ENCODE data around the gene FGF14.

FGF14 gene

DNA sequence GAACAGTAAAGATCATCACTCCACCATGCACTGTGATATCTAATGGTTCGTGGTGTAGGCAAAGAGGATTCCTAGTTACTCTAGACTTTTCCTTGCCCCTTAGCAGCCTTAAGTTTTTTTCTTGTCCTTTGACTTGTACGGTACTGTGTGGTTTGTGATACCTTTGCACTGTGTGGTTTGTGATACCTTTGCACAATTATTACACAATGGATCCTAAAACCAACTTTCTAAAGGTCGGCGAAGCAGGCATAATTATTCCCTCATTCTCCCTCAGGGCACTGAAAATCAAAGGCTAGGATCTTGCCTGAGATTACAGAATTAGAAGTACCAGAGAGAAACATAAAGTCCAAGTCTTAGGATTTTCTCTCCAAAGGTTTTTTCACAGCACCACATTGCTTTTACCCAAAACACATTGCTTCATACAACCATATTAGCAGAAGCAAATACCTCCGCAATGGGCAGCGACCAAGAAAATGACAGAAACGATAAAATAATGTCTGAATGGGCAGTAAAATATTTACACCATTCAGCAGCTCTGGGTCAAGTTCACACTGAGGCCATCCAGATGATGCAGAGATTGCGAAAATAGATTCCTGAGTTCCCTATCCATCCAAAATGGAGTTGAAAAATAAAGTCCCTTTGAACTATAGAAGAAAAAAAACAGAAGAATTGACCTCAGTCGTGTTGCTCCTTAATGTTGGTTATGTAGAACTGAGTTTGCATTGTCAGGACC lies 106.4 kb downstream of the FGF14 start:
- no peak overlapping the region for H3K4me3 ChIP-seq (replicated peaks; ENCODE audit: low read depth, low read length)
- TF ChIP-seq, protein P1, sequence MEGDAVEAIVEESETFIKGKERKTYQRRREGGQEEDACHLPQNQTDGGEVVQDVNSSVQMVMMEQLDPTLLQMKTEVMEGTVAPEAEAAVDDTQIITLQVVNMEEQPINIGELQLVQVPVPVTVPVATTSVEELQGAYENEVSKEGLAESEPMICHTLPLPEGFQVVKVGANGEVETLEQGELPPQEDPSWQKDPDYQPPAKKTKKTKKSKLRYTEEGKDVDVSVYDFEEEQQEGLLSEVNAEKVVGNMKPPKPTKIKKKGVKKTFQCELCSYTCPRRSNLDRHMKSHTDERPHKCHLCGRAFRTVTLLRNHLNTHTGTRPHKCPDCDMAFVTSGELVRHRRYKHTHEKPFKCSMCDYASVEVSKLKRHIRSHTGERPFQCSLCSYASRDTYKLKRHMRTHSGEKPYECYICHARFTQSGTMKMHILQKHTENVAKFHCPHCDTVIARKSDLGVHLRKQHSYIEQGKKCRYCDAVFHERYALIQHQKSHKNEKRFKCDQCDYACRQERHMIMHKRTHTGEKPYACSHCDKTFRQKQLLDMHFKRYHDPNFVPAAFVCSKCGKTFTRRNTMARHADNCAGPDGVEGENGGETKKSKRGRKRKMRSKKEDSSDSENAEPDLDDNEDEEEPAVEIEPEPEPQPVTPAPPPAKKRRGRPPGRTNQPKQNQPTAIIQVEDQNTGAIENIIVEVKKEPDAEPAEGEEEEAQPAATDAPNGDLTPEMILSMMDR (IDR thresholded peaks at IDR 0.05; ENCODE audit: low read depth, low read length, missing control alignments): no peak
- DNase-seq (ENCODE audit: extremely low read depth, low read depth): no peak

GRCh38 chr13:102294407-102295018 lies 107.3 kb downstream of the FGF14 start:
- no peak for DNase-seq (ENCODE audit: extremely low read depth, low read depth)
- H3K4me3 ChIP-seq (replicated peaks; ENCODE audit: low read depth, low read length): no peak overlapping the region
- TF ChIP-seq, protein P1 (IDR thresholded peaks at IDR 0.05; ENCODE audit: low read depth, low read length, missing control alignments): no peak

DNA sequence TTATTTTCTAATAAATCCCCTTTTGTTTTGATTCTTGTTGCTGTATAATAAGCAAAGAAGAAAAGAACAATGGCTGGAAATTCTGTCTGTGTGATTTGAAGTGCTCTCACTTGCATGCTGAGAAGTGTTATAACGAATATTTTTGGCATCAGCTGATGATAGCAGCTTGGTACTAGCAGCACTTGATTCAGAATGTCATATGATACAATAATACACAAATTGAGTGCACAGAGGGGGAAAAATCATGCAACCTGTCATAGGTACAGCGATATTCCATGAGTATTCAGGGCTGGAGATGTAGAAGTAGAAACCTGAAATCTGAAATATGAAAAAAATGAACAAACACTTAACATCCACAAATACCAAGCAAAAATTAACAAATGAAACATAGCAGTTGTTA lies 108.1 kb downstream of the FGF14 start:
- no peak overlapping the region for H3K4me3 ChIP-seq (replicated peaks; ENCODE audit: low read depth, low read length)
- TF ChIP-seq, protein P1 (IDR thresholded peaks at IDR 0.05; ENCODE audit: low read depth, low read length, missing control alignments): no peak

GRCh38 chr13:102291587-102292218 lies 110.1 kb downstream of the FGF14 start:
- H3K4me3 ChIP-seq (replicated peaks; ENCODE audit: low read depth, low read length): no peak overlapping the region
- DNase-seq (ENCODE audit: extremely low read depth, low read depth): no peak
- TF ChIP-seq, protein P1 (IDR thresholded peaks at IDR 0.05; ENCODE audit: low read depth, low read length, missing control alignments): no peak

More for the DNA sequence above, 108.1 kb downstream of the FGF14 start:
- DNase-seq (ENCODE audit: extremely low read depth, low read depth): no peak

- TF ChIP-seq, protein P1 (IDR thresholded peaks at IDR 0.05; ENCODE audit: low read depth, low read length, missing control alignments): no peak
- H3K4me3 ChIP-seq (replicated peaks; ENCODE audit: low read depth, low read length): no peak overlapping the region
- no peak for DNase-seq (ENCODE audit: extremely low read depth, low read depth)
These were observed 112.2 kb downstream of the FGF14 start for GRCh38 chr13:102289606-102290005.

- no peak for DNase-seq (ENCODE audit: extremely low read depth, low read depth)
- H3K4me3 ChIP-seq (replicated peaks; ENCODE audit: low read depth, low read length): no peak overlapping the region
- TF ChIP-seq, protein P1 (IDR thresholded peaks at IDR 0.05; ENCODE audit: low read depth, low read length, missing control alignments): no peak
These were observed 115.5 kb downstream of the FGF14 start for GRCh38 chr13:102286326-102286725.

All from HFF-Myc (cell line).